WERI-Rb-1 (cell line): ENCODE results near the gene RBM17.

Experiments
- DNase-seq: peaks from one replicate; pipeline ENCODE4 v3.0.0-alpha.2; 2020
- H3K27ac ChIP-seq: fragments of 250-450 bp; sonication (Bioruptor Pico); 2 replicates; pipeline ENCODE4 v1.5.1; 2020; ENCODE audit warnings: mild to moderate bottlenecking, moderate library complexity
- H3K27me3 ChIP-seq: fragments of 250-450 bp; sonication (Bioruptor Pico); 2 replicates; pipeline ENCODE4 v1.5.1; 2021; ENCODE audit warnings: mild to moderate bottlenecking, low read depth, moderate library complexity; ENCODE audit not compliant: insufficient read depth, severe bottlenecking
- H3K36me3 ChIP-seq: fragments of 250-450 bp; sonication (Bioruptor Pico); 2 replicates; pipeline ENCODE4 v1.5.1; 2020; ENCODE audit warnings: mild to moderate bottlenecking, moderate library complexity
- H3K4me3 ChIP-seq: 2 replicates; pipeline ENCODE4 v1.5.1; 2011; ENCODE audit warnings: low read depth, mild to moderate bottlenecking, control low read depth, low read length
- H3K9me3 ChIP-seq: fragments of 250-450 bp; sonication (Bioruptor Pico); 2 replicates; pipeline ENCODE4 v1.5.1; 2021; ENCODE audit warnings: mild to moderate bottlenecking, moderate library complexity; ENCODE audit not compliant: severe bottlenecking
- TF ChIP-seq, protein P1 (sequence below): IDR thresholded peaks from 2 replicates; pipeline ENCODE4 v1.5.1; 2011; ENCODE audit warnings: low read depth, mild to moderate bottlenecking, control low read depth, inconsistent platforms, low read length

The RBM17 gene

DNA sequence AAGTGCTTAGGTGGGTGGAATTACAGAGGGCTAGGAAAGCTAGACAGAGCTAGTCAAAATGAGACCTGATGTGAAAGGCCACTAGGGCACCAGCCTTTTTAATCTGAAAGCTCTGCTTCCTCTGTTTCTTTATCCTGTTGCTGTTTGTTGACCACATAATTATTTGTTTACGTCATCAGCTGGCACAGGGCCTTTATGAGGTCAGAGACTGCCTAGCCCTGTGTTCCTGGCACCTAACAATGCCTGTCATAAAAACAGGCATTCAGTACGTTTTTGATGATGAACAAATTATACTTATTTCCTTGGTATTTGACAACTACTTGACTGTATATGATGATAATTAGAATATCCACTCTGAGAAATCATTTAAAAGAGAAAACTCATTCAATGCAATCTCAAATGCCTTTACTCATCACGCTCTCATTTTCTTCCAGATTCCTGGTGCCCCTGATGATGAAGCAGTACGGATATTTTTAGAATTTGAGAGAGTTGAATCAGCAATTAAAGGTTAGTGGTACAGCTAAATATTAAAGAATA lies 26.0 kb downstream of the RBM17 start:
- no peak for DNase-seq
- no peaks in the 10 kb centered on the region for H3K9me3 ChIP-seq
- no peak overlapping the region for H3K4me3 ChIP-seq
- TF ChIP-seq, protein P1, sequence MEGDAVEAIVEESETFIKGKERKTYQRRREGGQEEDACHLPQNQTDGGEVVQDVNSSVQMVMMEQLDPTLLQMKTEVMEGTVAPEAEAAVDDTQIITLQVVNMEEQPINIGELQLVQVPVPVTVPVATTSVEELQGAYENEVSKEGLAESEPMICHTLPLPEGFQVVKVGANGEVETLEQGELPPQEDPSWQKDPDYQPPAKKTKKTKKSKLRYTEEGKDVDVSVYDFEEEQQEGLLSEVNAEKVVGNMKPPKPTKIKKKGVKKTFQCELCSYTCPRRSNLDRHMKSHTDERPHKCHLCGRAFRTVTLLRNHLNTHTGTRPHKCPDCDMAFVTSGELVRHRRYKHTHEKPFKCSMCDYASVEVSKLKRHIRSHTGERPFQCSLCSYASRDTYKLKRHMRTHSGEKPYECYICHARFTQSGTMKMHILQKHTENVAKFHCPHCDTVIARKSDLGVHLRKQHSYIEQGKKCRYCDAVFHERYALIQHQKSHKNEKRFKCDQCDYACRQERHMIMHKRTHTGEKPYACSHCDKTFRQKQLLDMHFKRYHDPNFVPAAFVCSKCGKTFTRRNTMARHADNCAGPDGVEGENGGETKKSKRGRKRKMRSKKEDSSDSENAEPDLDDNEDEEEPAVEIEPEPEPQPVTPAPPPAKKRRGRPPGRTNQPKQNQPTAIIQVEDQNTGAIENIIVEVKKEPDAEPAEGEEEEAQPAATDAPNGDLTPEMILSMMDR, result no peak
- H3K36me3 ChIP-seq, result peaks cover 16% of the 10 kb centered on the region
- H3K27me3 ChIP-seq, result no peaks in the 10 kb centered on the region
- H3K27ac ChIP-seq, result no peak overlapping the region

DNA sequence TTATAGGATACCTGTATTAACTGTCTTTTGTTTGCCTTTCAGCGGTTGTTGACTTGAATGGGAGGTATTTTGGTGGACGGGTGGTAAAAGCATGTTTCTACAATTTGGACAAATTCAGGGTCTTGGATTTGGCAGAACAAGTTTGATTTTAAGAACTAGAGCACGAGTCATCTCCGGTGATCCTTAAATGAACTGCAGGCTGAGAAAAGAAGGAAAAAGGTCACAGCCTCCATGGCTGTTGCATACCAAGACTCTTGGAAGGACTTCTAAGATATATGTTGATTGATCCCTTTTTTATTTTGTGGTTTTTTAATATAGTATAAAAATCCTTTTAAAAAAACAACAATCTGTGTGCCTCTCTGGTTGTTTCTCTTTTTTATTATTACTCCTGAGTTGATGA lies 26.6 kb downstream of the RBM17 start:
- H3K9me3 ChIP-seq, result no peaks in the 10 kb centered on the region
- no peak overlapping the region for H3K4me3 ChIP-seq
- no peak overlapping the region for H3K27ac ChIP-seq
- H3K36me3 ChIP-seq, result peaks cover 14% of the 10 kb centered on the region
- TF ChIP-seq, protein P1, result no peak
- no peak for DNase-seq
- no peaks in the 10 kb centered on the region for H3K27me3 ChIP-seq

DNA sequence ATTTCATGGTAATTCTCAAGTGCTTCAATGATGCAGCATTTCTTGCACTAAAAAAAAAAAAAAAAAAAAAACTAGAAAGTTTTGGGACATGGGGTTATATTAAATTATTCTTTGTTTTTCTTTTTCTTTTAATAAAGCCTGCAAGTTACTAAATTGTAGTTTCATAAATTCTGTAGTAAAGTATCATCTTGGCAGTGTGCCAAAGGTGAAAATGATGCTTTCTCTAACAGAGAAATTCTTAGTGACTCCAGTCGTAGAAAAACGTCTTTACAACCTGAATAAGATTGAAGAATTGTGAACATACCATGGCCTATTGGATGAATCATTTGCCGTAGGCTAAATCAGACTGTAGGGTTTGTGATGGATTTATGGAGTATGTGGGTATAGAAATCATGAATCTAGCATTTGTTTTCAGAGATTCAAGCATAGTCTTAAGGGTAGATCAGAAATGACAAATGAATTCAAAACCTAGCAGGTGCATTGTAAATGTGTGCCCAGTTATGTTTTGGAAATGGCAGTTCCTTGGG lies 27.1 kb downstream of the RBM17 start:
- no peak for DNase-seq
- peaks cover 14% of the 10 kb centered on the region for H3K36me3 ChIP-seq
- TF ChIP-seq, protein P1, result no peak

DNA sequence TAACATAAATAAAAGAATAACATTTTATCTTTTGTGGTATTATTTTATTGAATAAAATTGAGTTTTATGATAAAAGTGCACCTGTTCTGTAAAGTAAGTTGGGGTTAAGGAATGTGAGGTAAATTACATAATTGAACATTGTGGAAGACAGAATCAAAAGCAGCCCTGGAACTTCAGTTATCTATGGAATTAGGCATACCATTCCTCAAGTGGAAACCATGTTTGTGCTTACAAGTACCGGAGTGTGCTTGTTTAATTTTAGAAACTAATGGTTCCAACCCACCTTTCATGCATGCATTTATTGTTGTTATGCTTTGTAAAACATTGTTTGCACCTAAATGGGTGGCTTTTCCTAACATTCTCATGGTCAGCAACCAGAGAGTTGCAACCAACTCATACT lies 28.0 kb downstream of the RBM17 start:
- DNase-seq, result no peak
- Histone ChIP-seq H3K27ac (no peak overlapping the region), H3K36me3 (peaks cover 13% of the 10 kb centered on the region), H3K4me3 (no peak overlapping the region), H3K9me3 (no peaks in the 10 kb centered on the region), H3K27me3 (no peaks in the 10 kb centered on the region)
- TF ChIP-seq, protein P1, result no peak

More for the DNA sequence above, 27.1 kb downstream of the RBM17 start:
- Histone ChIP-seq H3K9me3 (no peaks in the 10 kb centered on the region), H3K4me3 (no peak overlapping the region), H3K27ac (no peak overlapping the region), H3K27me3 (no peaks in the 10 kb centered on the region)

DNA sequence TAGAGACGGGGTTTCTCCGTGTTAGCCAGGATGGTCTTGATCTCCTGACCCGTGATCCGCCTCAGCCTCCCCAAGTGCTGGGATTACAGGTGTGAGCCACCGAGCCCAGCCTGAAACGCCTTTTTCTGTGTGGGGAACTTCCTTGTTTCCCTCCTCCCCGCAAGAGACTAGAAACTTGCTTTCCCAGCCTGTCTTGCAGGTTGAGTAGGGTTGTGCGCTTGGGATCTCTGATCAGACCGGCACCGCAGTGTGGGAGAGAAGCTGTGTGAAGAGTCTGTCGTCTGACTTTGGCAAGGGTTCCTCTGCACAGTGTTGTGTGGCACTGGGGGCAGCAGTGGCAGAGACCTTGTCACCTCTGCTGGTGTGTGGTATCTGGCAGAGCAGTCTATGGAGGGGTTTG lies 28.9 kb downstream of the RBM17 start:
- H3K9me3 ChIP-seq, result no peaks in the 10 kb centered on the region
- no peak overlapping the region for H3K4me3 ChIP-seq
- no peak overlapping the region for H3K27ac ChIP-seq
- DNase-seq, result no peak
- peaks cover 10% of the 10 kb centered on the region for H3K36me3 ChIP-seq
- no peaks in the 10 kb centered on the region for H3K27me3 ChIP-seq
- TF ChIP-seq, protein P1, result no peak

DNA sequence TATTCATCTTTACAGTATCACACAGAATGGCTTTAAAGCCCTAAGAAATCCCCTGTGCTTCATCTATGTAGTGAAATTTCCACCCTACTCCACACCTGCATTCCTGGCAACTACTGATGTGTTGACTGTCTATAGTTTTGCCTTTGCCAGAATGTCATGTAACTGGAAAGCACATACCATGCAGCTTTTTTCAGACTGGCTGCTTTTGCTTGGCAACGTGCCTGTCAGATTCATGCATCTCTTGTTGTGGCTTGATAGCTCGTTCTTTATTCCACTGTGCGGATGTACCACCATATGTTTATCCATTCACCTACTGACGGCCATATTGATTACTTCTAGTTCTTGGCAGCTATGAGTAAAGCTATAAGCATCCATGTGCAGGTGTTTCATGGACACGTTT lies 30.6 kb downstream of the RBM17 start:
- H3K9me3 ChIP-seq, result no peaks in the 10 kb centered on the region
- H3K36me3 ChIP-seq, result peaks cover 6% of the 10 kb centered on the region
- no peaks in the 10 kb centered on the region for H3K27me3 ChIP-seq
- no peak for DNase-seq
- H3K27ac ChIP-seq, result no peak overlapping the region
- no peak overlapping the region for H3K4me3 ChIP-seq
- TF ChIP-seq, protein P1, result no peak
